Stimulated activated CD4-positive, alpha-beta T cell treated with anti-CD3 and anti-CD28 coated beads, Interleukin-12 subunit alpha, Interleukin-12 subunit beta, amount 100 ng/mL, for 24 hours (primary cell): Measurements from ENCODE around the gene SUN1.

Experiments used
- DNase-seq, 2 experiments: peaks; one replicate each; pipeline ENCODE4 v3.0.0-alpha.2; 2020; ENCODE audit warnings: low read depth in 2 of 2

The SUN1 gene

DNA sequence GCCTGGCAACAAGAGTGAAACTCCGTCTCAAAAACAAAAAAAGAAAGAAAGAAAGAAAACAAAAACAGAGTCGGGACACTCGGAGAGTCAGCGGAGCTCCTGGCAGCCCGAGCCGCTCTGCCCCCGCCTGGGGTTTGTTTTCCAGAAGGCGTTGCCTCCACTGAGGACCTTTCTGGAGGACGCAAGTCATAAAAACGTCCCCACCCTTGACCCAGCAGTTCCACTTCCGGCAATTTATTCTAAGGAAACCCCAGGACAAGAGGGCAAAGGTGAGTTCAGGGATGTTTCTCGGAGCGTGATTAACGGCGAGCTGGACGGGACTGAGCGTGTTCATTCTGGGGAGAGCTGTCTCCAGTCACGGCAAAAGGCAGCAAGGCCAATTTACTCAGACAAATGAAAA is 27.0 kb upstream of the SUN1 start:
- DNase-seq, result no peak

DNA sequence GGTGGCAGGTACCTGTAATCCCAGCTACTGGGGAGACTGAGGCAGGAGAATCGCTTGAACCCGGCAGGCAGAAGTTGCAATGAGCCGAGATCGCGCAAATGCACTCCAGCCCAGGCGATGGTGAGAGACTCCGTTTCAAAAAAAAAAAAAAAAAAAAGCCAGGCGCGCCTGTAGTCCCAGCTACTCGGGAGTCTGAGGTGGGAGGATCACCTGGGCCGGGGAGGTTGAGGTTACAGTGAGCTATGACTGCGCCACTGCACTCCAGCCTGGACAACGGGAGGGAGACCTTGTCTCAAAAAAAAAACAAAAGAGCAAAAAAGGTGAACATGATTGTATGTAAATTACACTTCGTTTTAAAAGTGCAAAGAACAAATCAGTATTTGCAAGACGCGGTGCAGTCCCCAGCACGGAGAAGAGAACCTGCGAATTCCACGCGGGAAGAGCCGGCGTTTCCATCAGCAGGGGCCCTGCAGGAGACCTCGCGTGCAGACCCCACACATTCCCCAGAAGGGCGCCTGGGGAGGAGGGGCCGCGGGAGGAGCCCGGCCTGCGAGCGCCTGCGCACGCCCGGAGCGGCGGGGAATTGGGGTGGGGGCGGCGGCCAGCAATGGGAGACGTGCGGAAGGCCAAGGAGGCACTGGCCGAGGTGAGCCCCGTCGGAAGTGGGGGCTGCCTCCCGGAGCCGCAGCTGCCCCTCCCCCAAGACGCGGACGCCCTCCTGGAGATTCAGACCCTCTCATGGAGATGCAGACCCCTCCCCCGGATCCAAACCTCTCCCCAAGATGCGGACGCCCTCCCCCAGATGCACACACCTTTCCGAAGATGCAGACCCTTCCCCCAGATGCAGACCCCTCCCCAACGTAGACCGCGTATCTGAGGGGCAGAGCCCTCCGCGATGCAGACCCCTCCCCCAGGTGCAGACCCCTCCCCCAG is 16.7 kb upstream of the SUN1 start:
- DNase-seq, result no peak

DNA sequence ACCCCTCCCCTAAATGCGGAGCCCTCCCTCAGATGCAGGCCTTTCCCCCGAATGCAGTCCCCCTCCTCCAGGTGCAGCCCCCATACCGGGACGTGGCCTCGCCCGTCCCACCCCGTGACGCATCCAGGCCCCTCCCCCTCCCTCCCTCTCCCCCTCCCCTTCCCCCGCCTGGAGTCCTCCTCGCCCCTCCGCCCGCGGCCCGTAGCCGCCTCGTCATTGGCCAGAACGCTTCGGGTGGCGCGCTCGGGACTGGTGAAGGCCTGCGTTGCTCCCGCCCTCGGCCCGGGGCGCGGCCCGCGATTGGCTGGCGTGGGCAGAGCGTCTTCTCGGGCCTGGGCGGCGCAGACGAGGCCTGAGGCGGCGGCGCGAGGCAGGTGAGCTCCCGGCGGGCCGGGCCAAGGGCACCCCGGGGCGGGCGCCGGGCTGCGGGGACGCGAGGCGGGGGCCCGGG is 16.0 kb upstream of the SUN1 start:
- peak; percentile 89 to 95 for DNase-seq

DNA sequence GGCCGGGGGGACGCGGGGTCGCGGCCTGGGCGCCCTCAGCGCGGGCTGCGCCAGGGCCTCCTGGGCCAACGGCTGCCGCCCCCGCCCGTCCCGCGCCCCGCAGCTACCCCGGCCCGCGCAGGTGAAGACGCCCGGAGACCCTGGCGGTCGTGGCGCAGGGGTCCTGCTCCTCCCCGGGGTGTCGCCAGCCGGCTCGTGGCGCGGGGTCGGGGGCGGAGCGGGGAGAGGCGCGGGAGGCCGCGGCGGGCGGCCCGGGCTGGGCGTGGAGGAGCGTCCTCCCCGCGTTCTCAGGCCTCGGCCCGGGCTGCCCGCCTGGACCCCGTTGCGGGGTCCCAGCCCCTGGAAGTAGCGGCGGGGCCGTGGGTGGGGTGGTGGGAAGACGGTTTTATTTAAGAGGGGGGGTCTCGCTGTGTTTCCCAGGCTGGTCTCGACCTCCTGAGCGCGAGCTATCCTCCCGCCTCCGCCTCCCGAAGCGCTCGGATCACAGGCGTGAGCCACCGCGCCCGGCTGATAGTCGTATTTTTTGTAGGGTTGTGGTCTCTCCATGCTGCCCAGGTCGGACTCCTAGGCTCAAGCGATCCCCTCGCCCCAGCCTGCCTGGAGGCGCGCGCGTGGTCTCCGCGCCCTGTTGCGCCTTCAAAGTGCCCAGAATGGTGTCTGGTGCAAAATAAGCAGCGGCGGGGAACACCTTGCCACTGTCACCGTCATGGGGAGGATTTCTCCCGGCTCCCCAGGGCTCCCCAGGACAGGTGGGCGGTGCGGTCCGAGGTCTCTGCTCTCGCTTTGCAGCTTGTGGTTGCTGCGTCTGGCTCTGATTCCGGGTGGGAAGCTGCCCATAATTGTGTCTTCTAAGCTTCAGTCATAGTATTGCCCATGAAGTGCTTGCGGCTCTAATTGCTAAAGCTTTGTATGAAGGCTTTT is 15.3 kb upstream of the SUN1 start:
- peak in 1 of 2 experiments; percentile 42 for DNase-seq

DNA sequence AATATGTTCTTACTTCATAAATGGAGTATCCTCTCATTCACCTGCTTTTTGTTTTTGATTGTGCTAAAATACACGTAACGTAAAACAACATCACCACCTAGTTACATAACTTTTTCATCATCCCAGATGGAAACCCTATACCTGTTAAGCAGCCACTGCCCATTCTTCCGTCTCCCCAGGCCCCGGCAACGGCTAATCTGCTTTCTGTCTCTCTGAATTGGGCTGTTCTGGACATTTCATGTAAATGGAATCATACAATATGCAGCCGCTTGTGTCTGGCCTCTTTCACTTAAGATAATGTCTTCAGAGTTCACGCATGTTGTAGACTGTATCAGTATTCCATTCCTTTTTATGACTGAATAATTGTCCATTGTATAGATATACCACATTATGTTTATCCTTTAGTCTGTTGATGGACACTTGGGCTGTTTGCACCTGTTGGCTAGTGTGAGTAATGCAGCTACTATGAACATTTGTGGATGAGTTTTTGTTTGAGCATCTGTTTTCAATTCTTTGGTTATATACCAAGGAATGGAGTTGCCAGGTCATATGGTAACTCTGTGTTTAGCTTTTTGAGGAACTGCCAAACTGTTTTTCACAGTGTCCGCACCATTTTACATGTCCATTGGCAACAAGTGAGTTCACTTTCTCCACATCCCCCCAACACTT is 14.1 kb upstream of the SUN1 start:
- no peak for DNase-seq

DNA sequence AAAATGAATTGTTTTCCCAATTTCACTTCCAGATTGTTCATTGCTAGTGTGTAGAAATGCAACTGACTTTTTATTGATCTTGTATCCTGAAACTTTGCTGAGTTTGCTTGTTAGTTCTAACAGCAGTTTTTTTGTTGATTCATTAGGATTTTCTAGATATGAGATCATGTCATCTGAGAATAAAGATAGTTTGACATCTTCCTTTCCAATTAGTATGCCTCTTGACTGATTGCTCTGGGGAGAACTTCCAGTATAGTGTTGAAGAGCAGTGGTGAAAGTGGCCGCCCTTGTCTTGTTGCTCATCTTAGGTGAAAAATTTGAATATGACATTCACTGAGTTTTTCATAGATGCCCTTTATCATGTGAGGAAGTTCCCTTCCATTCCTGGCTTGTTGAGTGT is 11.9 kb upstream of the SUN1 start:
- no peak for DNase-seq

DNA sequence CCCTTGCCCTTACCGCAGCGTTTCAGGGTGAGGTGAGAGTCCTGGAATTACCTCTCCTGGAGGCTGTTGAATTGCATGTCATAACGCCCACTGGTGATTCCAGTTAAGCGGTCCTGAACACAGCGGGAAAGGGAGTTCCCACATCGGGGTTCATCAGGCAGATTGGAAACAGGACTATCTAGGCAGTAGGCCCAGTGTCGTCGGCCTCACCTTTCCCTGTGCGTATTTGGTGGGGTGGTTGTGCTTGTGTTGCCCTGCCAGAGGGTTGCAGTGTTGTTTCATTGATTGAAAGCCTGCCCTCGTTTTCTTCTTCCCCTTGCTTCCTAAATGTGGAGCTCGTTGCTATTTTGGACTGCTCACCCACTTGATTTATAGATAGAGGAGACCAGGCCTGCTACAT is 10.6 kb upstream of the SUN1 start:
- no peak for DNase-seq

DNA sequence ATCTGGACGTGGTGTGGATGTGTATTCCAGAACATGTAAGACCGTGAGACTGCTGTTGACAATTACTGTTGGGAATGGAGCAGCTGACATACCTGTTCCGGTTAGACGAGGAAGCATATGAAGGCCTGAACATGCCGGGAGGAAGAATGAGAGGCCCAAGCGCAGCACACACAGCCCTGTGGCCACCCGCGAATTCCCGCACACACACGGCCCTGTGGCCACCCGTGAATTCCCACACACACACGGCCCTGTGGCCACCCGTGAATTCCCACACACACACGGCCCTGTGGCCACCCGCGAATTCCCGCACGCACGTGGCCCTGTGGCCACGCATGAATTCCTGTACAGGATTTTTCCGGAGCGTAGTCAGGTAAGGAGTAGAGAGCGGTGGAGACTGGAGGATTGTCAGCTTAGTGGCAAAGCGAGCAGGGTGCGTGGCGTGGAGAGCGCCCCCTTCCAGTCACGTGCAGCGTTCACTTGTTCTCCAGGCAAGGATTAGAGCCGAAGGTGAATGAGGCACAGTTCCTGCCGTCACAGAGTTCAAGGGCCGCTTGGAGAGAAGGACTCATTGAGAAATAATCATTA is 9.5 kb upstream of the SUN1 start:
- no peak for DNase-seq

DNA sequence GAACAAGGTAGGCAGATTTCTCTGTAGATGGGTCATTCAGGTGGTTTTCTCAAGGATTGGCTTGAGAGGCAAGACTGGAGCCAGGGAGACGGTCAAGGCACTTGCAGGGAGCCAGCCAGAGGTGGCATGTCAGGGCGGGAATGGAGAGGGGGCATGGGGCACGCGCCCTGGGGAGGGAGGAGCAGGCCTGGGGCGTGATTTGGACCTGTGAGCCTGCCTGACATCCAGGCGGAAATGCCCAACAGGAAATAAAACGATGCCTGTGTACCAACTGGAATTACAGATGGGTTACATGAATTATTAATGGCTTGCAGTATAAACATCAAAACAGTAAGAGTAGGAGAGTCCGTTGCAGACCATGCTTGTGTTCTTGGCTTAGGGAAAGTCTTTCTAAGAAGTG is 8.6 kb upstream of the SUN1 start:
- DNase-seq, result no peak

DNA sequence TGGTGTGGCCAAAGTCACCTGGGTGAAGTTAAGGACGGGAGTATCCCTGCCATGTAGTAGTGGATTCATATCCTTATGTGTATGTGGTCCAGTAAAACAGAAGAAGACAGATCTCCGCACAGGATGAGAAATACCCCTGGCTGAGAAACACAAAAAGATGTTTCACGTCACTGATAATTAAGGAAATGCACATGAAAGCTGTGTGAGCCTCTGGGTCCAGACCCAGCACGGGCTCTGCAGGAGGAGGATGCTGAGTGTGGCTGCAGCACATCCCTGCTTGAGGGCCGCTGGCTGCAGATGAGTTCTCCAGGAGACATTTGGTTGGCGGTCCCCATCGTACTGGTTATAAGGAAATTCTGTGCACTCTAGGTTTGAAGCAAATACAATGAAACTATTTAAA is 8.2 kb upstream of the SUN1 start:
- DNase-seq, result no peak

DNA sequence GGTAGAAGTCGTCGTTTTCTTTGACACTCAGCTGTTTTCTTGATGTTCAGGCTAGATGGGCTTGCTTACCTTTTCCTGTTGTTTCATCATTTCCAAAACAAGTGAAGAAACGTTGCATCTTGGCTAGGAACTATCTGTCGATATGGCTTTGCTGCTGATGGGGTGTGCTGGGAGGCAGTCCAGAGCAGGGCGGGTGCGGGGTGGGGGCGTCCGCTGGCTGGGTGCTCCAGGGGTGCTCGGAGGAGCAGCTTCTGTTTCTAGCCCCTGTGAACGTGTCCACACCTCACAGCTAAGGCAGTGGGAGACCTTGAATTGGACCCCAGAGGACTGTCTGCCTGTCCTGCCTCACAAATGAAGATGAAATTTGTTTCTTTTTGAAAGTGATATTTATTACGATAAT is 7.6 kb upstream of the SUN1 start:
- no peak for DNase-seq

DNA sequence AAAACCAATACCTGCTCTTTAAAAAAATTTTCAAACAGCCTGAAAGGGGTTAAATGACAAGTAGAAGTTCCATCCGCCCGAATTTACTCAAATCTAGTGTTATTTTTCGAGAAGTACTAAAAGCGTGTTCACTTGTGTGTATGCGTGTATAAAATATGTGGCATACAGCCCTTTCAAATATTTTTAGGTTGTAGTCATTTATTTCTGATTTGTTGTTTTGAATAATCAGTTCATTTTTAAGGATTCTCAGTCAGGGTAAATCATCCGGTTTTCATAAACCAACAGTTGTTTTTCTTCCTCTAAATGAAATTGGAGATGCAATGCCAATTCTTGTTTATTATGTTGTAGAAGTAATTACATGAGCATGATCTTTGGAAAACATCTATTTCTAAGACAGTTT is 6.9 kb upstream of the SUN1 start:
- no peak for DNase-seq

DNA sequence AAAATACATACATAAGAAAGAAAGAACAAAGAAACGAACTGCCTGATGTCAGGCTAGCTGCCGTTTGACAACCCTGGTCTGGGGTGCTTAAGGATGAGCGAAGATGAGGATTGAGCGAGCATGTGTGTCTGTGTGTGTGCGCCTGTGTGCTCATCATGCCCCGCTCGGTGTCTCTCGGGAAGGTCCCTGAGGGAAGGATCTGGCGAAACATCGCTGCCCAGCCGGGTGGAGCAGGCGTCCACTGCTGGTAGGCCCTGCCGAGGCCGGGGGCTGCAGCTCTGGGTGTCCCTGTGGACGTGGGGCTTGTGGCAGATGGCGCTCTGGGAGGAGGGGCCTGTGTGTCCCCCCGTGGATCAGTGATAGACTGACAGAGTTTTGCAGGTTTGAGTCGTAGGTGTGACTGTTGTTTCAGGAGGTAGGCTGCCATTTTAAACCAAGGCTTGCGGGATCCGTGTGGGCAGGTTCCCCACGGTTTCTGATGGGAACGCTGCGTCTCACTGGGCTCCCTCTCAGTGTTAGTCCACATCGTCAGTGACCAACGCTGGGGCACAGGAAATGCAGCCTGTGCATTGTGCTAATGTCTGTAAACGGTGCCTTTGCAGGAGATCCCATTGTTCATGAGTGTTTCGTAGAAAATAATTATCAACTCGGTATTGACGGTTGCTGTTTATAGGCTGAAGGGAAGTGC is 5.9 kb upstream of the SUN1 start:
- no peak for DNase-seq

DNA sequence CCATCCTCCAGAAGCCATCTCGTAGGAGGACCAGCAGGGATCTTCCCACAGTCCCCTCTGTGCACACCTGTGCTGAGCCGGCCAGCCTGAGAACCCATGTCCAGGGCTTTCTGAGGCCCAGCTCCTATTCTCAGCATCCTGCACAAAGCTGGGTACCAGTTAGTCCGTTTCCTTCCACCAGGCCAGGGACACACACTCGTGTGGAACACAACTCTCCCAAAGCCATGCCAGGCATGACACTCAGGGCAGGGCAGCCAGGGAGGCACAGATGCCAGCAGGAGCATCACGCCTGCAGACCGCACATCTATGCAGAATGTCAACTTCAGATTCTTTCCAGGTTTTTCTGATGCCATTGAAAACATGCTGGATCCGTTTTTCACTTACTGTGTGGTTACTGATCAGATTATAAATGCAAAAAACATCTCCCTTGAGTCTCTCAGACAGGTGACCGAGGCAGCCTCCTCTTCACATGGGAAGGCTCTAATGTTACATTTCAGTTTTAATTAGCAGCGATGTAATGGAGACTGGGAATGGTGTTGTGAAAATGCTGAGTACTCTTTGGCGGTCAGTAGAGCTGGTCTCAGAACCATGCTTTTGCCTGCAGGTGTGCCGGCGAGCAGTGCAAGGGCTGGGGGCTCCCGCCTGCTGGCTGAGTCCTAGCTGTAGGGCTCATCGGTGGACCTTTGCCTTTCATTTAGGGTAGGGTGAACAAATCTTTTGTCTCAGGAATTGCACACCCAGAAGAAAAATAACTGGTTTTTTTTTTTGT is 3.3 kb upstream of the SUN1 start:
- DNase-seq, result no peak

DNA sequence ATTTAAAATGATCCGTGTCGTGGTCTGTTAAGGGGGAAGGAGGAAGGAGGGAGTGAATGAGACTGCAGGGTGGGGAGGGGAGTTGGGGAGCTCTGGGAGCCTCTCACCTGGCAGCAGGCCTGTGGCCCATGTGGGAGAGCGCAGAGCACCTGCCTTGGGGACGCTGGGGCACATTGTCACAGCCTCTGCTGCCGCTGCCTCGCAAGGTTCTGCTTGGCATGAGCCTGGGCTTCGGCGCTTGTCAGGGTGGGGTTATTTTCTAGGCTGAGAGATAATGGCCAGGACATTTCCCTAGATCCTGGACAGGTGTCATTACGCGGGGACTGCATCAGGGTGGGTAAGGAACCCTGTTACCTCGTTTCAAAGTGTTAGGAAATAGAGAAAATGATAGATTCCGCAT is 2.2 kb upstream of the SUN1 start:
- DNase-seq, result no peak

DNA sequence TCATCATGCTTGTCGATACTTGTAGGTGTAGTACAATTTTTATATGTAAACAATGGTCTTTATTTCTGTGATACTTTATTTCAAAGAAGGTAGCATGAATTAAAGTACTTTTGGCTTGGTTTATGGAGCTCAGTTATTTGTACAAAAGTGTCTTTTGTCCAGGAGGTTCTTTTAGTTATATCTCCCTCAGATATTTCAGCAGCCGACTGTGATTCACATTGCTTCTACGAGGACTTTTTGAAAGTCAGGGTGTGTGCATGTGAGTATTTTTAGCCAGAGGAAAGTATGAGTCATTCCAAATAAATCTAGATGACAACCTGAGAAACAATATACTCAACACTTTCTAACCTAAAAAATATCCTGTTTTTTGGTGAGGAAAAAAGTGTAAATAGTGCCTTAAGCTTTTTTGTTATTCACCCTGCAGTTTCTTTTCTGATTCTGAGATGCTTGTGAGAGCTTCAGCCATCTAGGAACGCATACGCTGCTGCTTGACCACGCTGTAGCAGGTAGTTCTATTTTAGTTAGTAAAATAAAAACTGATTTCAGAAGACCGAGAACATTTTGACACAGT is 595 bp upstream of the SUN1 start:
- DNase-seq, result no peak

DNA sequence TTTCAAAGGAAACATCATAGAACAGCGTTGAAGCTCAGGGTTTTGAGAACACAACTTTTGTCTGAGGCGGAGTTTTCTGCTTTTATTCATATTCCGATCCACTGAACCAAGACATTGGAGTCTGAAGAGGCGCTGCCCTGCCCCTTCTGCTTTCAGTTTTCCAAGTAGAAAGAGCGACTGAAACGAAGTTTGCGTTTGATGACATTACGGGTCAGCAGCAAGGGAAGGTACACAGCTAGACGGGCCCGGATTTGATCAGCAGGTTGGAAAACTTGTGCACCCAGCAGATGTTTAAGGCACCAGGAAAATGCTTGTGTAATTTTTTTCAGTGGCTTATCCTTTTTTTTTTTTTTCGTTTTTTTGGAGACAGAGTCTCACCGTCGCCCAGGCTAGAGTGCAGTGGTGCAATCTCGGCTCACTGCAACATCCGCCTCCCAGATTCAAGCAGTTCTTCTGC is 720 bp downstream of the SUN1 start:
- DNase-seq, result no peak

DNA sequence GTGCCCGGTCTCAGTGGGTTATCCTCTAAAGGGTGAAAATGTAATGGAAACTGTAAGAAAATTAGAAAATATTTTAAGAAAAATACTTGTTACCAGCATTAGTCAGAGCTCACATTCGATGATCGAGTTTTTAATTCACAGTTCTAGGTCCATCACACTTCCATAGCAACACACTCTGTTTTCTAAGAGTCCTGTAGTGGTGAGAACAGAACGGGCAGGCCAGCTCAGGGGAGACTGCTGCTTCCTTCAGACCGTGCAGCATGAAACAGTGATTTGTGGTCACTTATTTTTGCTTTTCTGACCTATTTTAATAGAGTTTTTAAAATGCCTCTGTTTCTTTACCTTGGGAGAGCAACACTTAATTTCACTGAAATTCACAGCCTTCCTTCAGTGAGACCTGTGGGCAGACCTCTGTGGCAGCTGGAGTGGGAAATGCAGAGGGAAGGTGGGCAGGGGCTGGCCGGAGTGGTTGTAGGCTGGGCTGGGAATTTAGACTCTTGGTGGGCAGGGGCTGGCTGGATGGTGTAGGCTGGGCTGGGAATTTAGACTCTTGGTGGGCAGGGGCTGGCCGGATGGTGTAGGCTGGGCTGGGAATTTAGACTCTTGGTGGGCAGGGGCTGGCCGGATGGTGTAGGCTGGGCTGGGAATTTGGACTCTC is 1.5 kb downstream of the SUN1 start:
- DNase-seq, result no peak

DNA sequence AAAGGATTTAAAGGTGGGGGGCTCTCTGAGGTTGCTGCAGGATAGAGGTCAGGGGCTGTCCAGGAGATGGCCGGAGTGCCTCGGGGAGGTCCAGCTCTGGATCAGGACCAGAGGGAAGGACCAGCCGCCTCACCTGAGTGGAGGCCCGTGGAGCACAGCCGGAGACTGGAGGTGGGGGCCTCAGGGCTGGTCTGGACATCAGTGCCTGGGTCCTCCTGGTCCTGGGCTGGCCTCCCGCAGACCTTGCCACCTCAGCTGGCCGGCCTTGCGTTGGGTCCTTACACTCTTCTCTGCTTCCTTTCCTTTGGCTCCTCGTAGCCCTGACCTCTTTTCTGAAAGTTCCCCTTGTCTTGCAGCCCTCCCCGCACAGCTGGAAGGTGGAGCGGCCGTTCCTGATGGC is 2.0 kb downstream of the SUN1 start:
- no peak for DNase-seq
